PC-3 (cell line): ENCODE data around the gene PTGDS. TPM values are rescaled to one million over a fixed set of nuclear protein-coding genes. Genes with fewer than 3 reads are reported as not detected.

Experiments used
- ATAC-seq: fragments of 200-7000 bp; cut with Tn5 transposase; 2 replicates; pipeline ENCODE4 v1.9.1; 2020; ENCODE audit warnings: mild to moderate bottlenecking, moderate library complexity
- BruUV-seq: library from RNA; stranded (reverse); fragments of 400-500 nt; replicated peaks from 2 replicates; lab custom pipeline; 2021; lab: Mats Ljungman, UMichigan
- CTCF ChIA-PET: fragments of 300-600 bp; sonication (Branson Sonifier 250); formaldehyde crosslinking; loops from one replicate; lab custom pipeline; 2022; ENCODE audit warnings: antibody characterized with exemption; lab: Charles Lee
- POLR2A ChIA-PET: fragments of 300-600 bp; sonication (Branson Sonifier 250); formaldehyde crosslinking; loops from one replicate; lab custom pipeline; 2022; ENCODE audit warnings: antibody characterized with exemption; ENCODE audit not compliant: unreplicated experiment; lab: Charles Lee
- DNase-seq: peaks from one replicate; pipeline ENCODE4 v3.0.0-alpha.2; 2015
- H2AFZ ChIP-seq: fragments of 300-600 bp; sonication (generic); 2 replicates; pipeline ENCODE4 v1.6.0; 2016; ENCODE audit warnings: antibody characterized with exemption, low read length
- H3F3A ChIP-seq: fragments of 300-600 bp; sonication (generic); one replicate; pipeline ENCODE4 v1.6.0; 2017; ENCODE audit warnings: antibody characterized with exemption, low read length, control low read depth, mild to moderate bottlenecking; ENCODE audit not compliant: unreplicated experiment
- H3K27ac ChIP-seq: fragments of 300-600 bp; sonication (generic); 2 replicates; pipeline ENCODE4 v1.5.1; 2016; ENCODE audit warnings: mild to moderate bottlenecking, low read length
- H3K27me3 ChIP-seq: fragments of 300-600 bp; sonication (generic); 2 replicates; pipeline ENCODE4 v1.6.1; 2016; ENCODE audit warnings: low read length, mixed read lengths
- H3K36me3 ChIP-seq: fragments of 300-600 bp; sonication (generic); 2 replicates; pipeline ENCODE4 v1.6.1; 2016; ENCODE audit warnings: low read depth, mixed run types, low read length, mixed read lengths
- H3K4me1 ChIP-seq: fragments of 300-600 bp; sonication (generic); 2 replicates; pipeline ENCODE4 v1.5.1; 2016; ENCODE audit warnings: low read length; ENCODE audit not compliant: insufficient read depth
- H3K4me2 ChIP-seq: fragments of 300-600 bp; sonication (generic); 2 replicates; pipeline ENCODE4 v1.6.0; 2016; ENCODE audit warnings: low read length
- H3K4me3 ChIP-seq: fragments of 300-600 bp; sonication (generic); 2 replicates; pipeline ENCODE4 v1.5.1; 2016; ENCODE audit warnings: mild to moderate bottlenecking, low read length, mixed read lengths
- H3K79me2 ChIP-seq: fragments of 300-600 bp; sonication (generic); 2 replicates; pipeline ENCODE4 v1.6.1; 2017; ENCODE audit warnings: low read length, mixed read lengths
- H3K9ac ChIP-seq: fragments of 300-600 bp; sonication (generic); 2 replicates; pipeline ENCODE4 v1.6.0; 2016; ENCODE audit warnings: mild to moderate bottlenecking, low read length
- H3K9me2 ChIP-seq: fragments of 300-600 bp; sonication (generic); replicated peaks from 2 replicates; pipeline ENCODE4 v1.6.1; 2016; ENCODE audit warnings: mixed run types, low read length, mixed read lengths
- H3K9me3 ChIP-seq: fragments of 300-600 bp; sonication (generic); 2 replicates; pipeline ENCODE4 v1.6.1; 2016; ENCODE audit warnings: low read length, mixed read lengths
- H4K20me1 ChIP-seq: fragments of 300-600 bp; sonication (generic); 2 replicates; pipeline ENCODE4 v1.6.1; 2016; ENCODE audit warnings: low read length, mixed read lengths
- EZH2 ChIP-seq: fragments of 300-600 bp; sonication (generic); IDR thresholded peaks from one replicate; pipeline ENCODE4 v1.6.1; 2017; ENCODE audit warnings: antibody characterized with exemption, mild to moderate bottlenecking, low read length; ENCODE audit not compliant: unreplicated experiment
- EZH2phosphoT487 ChIP-seq: fragments of 300-600 bp; sonication (generic); IDR thresholded peaks from 2 replicates; pipeline ENCODE4 v1.6.1; 2018; ENCODE audit warnings: mild to moderate bottlenecking, antibody characterized with exemption, low read length, borderline replicate concordance
- intact Hi-C: fragments of 100-400 bp; cut with micrococcal nuclease; formaldehyde crosslinking; loops from 2 replicates; pipeline ENCODE4 v1.9.0; 2023
- total RNA-seq: library from RNA; depleted of rRNA; stranded (reverse); fragments of >200 nt; gene quantifications from 2 replicates; pipeline ENCODE4 v1.2.3, GENCODE V29; 2014
- TF ChIP-seq, protein P1 (sequence below): fragments of 300-600 bp; sonication (generic); conservative IDR thresholded peaks from 2 replicates; pipeline ENCODE4 v1.5.1; 2017; ENCODE audit warnings: antibody characterized with exemption, low read depth, mild to moderate bottlenecking, low read length

PTGDS gene
- total RNA-seq, 1 experiment from 2014 or later, result not detected

DNA sequence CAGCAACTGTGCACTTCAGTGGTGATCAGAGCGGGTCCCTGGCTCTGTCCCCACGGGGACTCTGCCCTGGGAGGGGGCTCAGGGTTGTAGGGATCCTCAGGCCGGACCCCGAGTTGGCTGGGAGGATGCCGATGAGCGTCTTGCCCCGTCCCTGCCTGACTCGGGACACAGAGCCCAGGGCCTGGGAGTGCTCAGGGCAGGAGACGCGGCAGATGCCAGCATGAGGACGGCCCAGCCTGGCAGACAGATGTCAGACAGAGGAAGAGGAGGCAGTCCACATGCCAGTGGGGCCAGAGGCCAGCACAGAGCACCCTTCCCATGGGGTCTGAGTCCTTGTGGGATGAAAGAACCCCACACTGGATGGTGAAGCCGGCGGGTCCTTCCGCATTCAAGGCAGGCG, 14.0 kb upstream of the PTGDS start:
- no peak overlapping the region for H3K27ac ChIP-seq

DNA sequence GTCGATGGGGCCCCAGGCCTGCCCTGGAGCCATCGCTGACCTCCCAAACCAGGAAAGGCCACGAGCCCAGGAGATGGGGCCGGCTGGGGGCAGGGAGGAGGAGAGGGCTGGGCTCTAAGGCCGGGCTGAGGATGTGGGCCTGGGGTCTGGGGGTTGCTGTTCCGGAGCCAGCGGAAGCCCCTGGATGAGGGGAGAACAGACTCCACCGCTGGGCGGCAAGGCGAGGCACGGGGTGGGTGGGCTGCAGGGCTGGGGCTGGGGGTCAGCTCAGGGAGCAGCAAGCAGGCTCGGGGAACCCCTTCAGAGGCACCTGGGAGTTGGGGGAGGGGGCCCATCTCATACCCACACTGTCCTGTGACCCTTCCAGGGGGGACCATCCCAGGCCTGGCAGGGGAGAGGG, 13.6 kb upstream of the PTGDS start:
- H3K4me2 ChIP-seq, result no peak overlapping the region
- no peaks in the 10 kb centered on the region for H4K20me1 ChIP-seq
- intact Hi-C loops, result no loop called here
- TF ChIP-seq EZH2, result no peak
- TF ChIP-seq, protein P1, sequence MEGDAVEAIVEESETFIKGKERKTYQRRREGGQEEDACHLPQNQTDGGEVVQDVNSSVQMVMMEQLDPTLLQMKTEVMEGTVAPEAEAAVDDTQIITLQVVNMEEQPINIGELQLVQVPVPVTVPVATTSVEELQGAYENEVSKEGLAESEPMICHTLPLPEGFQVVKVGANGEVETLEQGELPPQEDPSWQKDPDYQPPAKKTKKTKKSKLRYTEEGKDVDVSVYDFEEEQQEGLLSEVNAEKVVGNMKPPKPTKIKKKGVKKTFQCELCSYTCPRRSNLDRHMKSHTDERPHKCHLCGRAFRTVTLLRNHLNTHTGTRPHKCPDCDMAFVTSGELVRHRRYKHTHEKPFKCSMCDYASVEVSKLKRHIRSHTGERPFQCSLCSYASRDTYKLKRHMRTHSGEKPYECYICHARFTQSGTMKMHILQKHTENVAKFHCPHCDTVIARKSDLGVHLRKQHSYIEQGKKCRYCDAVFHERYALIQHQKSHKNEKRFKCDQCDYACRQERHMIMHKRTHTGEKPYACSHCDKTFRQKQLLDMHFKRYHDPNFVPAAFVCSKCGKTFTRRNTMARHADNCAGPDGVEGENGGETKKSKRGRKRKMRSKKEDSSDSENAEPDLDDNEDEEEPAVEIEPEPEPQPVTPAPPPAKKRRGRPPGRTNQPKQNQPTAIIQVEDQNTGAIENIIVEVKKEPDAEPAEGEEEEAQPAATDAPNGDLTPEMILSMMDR, result no peak
- no peak for TF ChIP-seq EZH2phosphoT487
- no peaks in the 10 kb centered on the region for H3K79me2 ChIP-seq
- H3K9me2 ChIP-seq, result no peaks in the 10 kb centered on the region
- no peak overlapping the region for H3K9ac ChIP-seq
- DNase-seq (no peak), ATAC-seq (no peak)
- no peaks in the 10 kb centered on the region for H3K27me3 ChIP-seq
- H3F3A ChIP-seq, result no peaks in the 10 kb centered on the region
- ChIA-PET POLR2A (no interaction called here), CTCF (no interaction called here)
- no peak overlapping the region for H2AFZ ChIP-seq
- no peak overlapping the region for H3K4me3 ChIP-seq
- no peaks in the 10 kb centered on the region for H3K9me3 ChIP-seq
- no peak overlapping the region for H3K27ac ChIP-seq
- H3K4me1 ChIP-seq, result peaks cover 8% of the 10 kb centered on the region
- no peaks in the 10 kb centered on the region for H3K36me3 ChIP-seq
- no TSS peak for BruUV-seq

More for the DNA sequence above, 14.0 kb upstream of the PTGDS start:
- Histone ChIP-seq H3K9me3 (no peaks in the 10 kb centered on the region), H3K27me3 (no peaks in the 10 kb centered on the region), H3K9ac (no peak overlapping the region), H3F3A (no peaks in the 10 kb centered on the region), H3K79me2 (no peaks in the 10 kb centered on the region), H4K20me1 (no peaks in the 10 kb centered on the region), H3K4me1 (peaks cover 8% of the 10 kb centered on the region), H3K4me3 (no peak overlapping the region), H3K36me3 (no peaks in the 10 kb centered on the region), H2AFZ (no peak overlapping the region), H3K9me2 (no peaks in the 10 kb centered on the region), H3K4me2 (no peak overlapping the region)
- ATAC-seq, result no peak
- TF ChIP-seq EZH2, result no peak
- TF ChIP-seq EZH2phosphoT487, result no peak
- TF ChIP-seq, protein P1, result no peak
- BruUV-seq, result no TSS peak
- POLR2A ChIA-PET, result no interaction called here
- intact Hi-C loops, result no loop called here
- DNase-seq, result no peak
- CTCF ChIA-PET, result no interaction called here

DNA sequence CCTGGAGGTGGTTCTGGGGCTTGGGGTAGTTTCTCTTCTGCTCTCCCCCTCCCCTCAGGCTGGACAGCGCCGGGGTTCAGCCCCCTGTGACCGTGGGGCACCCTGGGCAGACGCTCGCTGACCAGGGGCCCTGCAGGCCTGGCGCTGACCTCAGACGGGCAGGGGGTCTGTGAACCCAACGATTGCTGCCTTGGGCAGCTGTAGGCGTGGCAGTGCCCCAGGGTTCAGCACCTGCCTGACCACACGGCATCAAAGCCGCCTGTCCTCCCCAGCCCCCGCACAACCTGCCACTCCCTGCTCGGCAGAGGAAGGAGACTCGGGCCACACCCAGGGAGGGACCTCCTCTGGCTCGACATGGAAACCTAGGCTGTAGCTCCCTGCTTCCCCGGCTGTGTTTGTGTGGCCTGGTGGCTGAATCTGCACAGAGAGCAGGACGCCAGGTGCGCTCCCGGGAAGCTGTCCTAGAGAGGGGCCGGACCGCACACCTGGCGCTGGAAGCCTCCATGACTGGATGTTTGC, 13.1 kb upstream of the PTGDS start:
- DNase-seq, result peak; percentile 18
- Histone ChIP-seq H3K9me3 (no peaks in the 10 kb centered on the region), H4K20me1 (no peaks in the 10 kb centered on the region), H3K9ac (no peak overlapping the region), H3K27me3 (no peaks in the 10 kb centered on the region), H3K27ac (no peak overlapping the region), H3K36me3 (no peaks in the 10 kb centered on the region), H3K9me2 (no peaks in the 10 kb centered on the region), H3K4me1 (peaks cover 8% of the 10 kb centered on the region), H3K4me2 (peak overlapping the region; percentile 54), H3K79me2 (no peaks in the 10 kb centered on the region), H2AFZ (peak overlapping the region; percentile 55), H3K4me3 (no peak overlapping the region), H3F3A (no peaks in the 10 kb centered on the region)
- ChIA-PET CTCF (interaction anchor here (0.5 to 0.7 kb wide), 2 partner anchors 11 to 16 kb away, joined by 3 to 7 read pairs; no protein-coding TSS in a partner anchor), POLR2A (no interaction called here)
- peak; percentile 76 for ATAC-seq
- no peak for TF ChIP-seq EZH2phosphoT487
- TF ChIP-seq EZH2, result no peak
- intact Hi-C loops, result no loop called here
- no TSS peak for BruUV-seq
